Activated T-cell treated with anti-CD3 and anti-CD28 coated beads for 48 hours (primary cell): ENCODE results near the gene DOCK2.
A peak's percentile ranks its signal among the peaks of the same experiment; 100 is the strongest.

Experiments
- DNase-seq: peaks from one replicate; pipeline ENCODE4 v3.0.0-alpha.2; 2020; ENCODE audit warnings: low read depth

The DOCK2 gene

DNA sequence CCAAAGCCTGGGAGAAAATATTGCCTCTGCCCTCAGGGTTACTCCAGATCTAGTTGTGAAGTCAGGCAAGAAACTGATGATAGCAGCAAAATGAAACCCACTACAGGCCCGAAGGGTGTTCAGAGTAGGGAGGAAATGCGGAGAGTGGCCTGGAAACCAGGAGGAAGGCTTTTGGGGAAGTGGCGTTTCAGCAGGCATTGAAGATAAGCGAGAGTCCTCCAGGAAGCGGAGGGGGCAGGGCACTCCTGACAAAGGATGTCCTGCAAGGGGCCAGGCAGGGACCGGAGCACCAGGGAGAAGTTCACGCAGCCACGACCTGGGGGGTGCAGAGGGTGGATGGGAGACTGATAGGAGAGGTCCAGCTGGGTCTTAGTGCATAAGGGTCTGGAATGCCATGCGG, 460.9 kb downstream of the DOCK2 start:
- no peak for DNase-seq

DNA sequence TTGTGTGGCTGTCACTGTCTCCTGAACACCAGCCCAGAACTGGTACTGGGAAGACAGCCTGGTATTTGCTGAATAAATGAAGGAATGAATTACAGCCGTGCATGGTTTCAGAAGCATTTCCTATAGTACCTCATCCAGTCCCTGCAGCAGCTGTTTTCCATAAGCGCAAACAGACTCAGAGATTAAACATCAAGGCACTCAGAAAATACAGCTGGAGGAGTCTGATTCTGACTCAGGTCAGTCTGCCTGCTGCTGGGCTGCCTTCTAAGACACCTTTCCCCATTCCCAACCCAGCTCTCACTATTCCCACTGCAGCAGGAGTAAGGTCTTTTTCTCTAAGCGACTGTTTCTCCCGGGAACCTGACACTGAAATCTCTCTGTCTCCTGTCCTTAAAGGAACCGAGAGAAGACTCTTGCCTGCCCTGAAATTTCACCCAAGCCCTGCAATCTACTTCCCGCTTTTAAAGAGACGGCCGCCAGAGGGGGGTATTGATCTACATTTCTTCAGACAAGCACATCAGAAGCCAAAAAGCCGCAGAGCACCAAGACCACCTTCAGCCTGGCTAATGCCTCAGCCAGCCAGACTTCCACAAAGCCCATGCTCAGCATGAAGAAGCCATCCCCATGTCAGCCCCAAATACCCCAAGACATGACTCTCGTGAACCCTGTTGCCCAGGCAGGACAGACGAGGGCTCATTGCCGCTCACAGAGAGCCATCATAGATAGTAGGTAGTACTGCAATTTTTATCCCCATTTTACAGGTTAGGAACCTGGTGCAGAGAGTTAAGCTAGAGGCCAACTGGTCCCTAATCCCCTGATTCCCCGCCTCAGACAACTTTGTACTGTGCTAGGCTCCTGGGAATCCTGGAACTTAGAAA, 463.2 kb downstream of the DOCK2 start:
- peak; percentile 49 for DNase-seq

DNA sequence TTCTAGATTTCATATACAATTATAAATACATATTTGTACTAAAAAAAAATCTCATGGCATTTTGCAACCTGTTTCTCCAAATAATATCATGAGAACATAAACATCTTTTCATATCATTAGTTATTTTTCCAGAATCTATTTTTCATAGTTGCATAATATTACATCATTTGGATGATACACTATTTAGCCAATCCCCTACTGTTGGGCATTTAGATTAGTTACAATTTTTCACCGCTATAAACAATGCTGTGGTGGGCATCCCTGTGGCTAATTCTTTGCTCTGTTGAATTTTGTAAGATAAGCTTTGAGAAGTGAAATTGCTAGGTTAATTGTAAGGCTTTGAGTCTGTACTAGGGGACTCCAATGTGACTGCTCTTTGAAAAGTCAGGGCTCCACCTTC, 466.4 kb downstream of the DOCK2 start:
- DNase-seq, result no peak

DNA sequence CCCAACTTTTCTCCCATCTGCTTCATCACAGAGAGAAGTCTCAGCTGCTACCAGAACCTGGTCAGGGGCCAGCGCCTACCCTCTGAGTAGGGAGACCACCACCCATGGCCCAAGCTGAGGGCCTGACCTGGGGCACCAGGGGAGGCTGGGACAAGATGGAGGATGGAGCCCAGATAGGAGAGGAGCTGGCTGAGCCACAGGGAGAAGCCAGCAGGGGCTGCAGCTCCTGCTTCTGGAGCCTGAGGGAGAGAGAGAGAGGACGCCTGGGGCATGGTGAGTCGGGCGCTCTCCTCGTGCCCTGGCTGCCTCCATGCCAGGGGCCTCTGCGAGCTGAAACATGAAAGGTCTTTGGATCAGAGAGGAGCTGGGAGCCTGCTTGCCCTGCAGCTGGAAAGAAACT, 467.2 kb downstream of the DOCK2 start:
- no peak for DNase-seq

DNA sequence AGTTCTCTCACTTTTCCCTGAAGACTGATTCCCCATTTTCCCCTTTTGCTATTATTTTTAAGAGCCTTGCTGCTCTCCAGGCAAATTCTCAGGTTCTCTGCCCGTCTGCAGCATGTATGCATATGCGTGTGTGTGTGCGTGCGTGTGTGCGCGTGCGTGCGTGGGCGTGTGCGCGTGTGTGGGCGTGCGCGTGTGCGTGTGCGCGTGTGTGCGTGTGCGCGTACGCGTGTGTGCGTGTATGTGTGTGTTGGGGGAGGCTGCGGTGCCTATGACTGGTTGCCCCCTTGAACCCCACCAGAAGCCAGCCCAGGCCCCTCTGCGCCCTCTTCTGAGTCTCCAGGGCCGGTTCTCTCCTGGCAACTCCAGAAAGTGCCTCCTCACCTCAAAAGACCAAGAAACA, 467.6 kb downstream of the DOCK2 start:
- DNase-seq, result no peak

DNA sequence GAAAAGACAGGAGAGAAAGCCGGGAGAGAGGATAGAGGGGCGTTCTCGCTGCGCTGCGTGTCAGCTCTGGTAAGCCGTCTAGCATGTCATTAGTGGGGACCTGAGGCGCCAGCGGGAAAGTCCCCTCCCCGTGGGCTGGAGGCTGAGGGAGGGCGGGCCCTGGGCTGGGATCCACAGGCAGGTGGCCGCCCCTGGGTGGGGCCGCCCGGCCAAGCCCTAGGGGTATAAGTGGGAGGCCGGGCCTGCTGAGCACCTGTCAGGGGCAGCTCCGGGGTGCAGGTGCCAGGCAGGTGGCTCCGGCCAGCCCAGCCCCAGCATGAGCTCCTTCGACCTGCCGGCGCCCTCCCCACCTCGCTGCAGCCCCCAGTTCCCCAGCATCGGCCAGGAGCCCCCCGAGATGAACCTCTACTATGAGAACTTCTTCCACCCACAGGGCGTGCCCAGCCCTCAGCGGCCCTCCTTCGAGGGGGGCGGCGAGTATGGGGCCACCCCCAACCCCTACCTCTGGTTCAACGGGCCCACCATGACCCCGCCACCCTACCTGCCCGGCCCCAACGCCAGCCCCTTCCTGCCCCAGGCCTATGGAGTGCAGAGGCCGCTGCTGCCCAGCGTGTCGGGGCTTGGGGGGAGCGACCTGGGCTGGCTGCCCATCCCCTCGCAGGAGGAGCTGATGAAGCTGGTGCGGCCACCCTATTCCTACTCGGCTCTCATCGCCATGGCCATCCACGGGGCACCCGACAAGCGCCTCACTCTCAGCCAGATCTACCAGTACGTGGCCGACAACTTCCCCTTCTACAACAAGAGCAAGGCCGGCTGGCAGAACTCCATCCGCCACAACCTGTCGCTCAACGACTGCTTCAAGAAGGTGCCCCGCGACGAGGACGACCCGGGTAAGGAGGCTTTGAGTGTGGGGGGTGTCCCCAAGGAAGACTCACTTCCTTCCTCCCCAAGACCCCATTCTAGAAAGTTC, 468.9 kb downstream of the DOCK2 start, which contains the start of gene FOXI1:
FOXI1 (plus strand) TSS at position 256 of the 970 bp plus-strand sequence; CDS start at position 317, 61 bp downstream.
- no peak for DNase-seq

DNA sequence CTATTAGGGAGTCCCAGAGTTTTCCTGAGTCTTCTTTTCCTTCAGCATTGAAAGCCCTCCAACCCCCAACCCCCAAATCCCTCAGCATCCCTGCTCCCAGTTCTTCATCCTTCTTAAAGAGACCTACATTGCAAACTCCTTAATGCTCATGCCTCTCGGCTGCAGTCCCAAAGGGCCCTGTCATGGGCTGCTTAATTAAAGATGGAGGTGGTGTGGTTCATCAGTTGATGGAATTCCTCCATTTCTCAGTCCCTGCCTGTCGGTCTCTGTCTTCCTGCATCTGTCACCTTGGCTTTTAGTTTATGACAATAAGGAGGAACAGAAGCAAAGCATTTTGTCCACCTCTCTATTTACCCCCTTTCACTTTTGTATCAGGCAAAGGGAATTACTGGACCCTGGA, 470.6 kb downstream of the DOCK2 start:
- DNase-seq, result no peak

DNA sequence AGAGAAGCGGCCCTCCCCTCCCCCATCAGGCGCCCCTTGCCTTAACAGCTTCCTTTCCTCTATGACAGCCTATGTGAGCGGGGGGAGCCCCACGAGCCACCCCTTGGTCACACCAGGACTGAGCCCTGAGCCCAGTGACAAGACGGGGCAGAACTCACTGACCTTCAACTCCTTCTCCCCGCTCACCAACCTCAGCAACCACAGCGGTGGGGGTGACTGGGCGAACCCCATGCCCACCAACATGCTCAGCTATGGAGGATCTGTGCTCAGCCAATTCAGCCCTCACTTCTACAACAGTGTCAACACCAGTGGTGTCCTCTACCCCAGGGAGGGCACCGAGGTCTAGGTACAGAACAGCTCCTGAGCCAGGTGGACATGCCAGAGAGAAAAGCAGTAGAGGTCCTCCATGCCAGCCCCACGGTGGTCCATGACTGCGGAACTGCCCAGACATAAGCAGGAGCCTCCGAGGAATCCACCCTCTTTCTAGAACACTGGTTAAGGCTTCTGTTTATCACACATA, 471.3 kb downstream of the DOCK2 start:
- DNase-seq, result no peak

DNA sequence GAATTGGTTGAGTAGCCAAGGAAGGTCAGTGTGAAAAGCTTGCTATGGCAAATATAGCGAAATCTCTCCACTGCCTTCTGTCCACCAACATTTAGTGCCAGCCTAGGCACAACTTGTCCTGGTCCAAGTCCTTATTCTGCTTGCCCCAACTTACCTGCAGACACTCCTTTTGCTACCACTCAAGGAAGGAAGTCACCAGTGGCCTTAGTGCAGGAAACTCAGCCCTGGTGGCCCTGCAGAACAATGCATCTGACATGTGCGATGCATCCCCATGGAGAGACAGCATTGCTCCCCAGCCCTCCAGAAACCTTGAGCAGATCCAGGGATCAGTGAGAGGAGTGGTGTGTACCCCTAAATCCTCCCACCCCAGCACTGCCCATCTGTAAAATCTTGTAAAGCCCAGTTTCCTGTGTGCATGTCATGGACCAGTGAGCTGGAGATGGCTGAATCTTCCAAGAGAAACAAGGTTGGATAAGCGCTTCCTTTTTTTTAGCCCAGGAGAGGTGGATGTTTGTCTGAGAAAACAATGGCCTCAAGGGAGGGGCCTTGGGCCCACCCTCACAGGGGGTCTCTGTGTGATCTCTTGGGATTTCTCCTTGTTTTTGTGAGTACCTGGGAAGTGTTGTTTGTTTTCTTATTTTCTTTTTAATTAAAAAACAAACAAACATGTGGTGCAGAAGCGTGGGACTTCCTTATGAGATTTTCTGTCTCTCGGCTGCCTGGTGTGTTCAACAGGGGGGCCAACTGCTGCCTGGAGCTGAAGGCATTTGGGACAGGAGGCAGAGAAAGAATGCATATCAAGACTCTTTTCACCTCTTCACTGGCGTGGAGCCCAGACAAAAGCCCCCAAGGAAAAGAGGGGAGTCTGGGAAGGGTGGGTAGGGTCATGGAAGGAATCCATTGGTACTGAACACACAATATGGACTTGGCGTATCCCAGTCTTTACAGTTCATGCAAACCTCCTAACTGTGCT, 472.3 kb downstream of the DOCK2 start:
- no peak for DNase-seq

DNA sequence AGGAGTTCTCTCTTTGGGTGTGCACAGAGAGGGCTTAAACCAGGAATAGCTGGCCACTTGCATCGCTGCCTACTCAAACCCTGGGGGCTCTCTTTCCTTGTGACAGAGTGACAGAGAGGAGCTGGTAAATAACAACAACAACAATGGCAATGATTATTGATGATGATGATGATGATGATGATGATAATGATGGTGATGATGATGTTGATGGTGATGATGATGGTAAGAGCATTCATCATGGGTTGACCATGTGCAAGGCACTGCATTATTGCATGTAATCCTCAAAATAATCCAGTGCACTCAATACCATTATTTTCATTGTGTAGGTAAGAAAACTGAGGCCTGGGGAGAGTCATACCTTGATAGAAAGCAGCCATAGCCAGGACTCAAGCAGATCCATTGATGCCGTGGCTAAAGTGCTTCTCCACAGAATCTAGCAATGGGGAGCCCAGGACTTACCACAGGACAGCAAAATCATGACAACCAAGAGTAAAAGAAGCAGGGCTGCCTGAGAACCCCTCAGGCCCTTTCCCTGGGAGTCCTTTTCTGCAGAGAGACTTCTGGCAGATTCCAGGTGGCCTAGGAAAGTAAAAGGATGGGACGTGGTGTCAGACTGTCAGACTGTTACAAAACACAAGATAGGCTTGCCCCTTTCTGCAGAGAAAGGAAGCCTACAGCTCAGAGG, 473.5 kb downstream of the DOCK2 start:
- no peak for DNase-seq

DNA sequence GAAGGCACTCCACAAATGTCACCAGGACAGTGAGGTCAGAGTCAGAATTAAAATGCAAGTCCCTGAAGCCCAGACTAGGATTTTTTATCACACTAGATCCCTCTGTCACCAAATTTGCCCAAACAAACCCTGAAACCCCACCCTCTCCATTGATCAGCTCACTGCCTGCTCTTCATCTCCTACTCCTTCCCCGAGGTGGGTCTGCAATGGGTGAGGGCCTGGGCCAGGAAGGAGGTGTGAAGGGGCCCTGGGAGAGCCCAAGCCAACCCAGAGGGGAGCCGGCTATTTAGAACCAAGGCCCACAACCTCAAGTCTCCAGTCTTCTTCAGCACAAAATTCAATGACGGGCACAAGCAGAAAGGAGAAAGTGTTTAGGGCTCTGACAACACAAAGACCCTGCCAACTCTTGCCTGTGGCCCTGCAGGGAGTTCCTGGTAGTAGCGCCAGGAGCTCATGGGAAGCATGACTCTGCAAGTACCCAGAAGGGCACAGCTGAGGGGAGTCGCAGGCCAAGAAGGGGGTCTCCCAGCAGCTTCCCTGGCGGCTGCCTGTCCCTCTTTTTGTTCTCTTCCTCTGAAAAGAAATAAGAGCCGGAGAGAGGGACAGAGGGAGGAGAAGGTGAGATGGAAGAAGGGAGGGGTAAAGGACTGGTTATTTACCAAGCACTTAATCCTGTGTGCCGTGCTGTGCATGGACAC, 474.2 kb downstream of the DOCK2 start:
- no peak for DNase-seq

DNA sequence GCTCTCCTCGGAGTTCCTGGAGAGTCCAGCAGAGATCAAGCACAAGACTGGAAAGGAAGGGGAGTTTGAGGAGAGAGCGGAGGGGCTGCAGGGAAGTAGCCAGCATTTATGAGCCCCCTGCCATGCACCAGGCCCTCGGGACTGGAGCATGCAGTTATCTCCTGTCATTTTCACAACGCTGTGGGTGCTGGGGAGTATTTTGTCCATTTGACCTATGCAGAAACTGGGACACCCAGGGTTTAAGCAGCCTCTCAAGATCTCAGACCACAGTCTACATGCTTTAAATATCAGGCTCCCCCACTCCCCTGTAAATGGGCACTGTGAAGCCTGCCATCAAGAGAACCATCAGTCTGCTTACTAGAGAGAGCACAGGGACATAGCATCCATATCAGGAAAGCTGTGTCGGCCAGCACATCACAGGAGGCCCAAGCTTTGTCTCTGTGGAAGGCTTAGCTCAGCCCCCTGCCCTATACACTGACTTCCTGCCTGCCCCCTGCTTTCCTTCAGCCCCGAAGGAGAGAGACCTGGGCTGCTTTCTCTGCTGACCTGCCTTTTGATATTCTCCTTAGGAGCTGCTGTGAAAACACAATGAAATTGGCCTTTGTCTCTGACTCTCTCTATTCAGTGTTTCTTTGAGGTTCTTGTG, 475.9 kb downstream of the DOCK2 start:
- no peak for DNase-seq

DNA sequence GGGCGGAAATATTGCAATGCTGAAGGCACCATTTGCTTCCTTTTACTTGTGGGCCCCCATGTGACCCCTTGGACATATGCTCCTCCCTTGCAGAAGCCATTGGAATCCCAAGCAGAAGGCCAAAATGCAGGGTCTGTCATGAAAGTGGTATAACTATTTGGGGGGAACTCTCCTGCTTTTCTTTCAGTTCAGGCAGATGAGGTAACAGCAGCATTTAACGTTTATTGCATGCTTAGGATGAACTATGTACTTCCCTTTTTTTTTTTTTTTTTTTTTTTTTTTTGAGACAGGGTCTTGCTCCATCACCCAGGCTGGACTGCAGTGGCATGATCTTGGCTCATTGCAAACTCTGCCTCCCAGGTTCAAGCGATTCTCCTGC, 476.4 kb downstream of the DOCK2 start:
- no peak for DNase-seq

DNA sequence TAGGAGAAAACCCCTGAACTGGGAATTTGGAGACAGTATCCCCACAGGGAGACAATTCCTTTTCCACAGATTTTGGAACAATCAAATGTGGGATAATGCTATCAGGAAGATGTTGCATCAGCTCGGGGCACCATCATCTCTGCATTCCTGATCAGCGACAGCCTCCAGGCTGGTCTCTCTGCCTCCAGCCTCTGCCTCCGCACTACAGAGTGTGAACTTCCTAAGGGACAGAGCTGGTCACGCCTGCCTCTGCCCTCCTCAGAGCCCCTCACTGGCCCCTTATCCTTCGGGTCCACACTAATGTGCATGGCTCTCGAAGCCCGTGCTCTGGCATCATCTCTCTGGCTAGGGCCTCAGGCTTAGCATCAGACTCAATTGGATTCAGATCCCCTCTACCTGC, 477.2 kb downstream of the DOCK2 start:
- DNase-seq, result no peak

DNA sequence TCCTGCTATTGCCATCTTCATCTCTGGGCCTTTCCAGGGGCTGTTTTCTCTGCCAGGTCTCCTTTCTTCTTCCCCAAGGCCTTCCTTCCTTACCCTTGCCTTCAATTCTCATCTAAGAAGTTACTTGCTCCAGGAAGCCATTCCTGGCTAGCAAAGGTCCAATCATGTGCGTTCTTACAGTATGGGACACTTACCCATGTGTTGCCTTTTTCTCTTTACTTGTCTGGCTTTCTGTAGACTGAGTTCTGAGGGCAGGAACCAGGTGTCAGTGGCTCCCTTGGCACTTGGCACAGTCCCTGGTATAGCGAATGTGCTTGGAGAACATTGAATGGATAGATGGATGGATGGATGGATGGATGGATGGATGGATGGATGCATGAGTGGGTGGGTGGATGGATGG, 478.9 kb downstream of the DOCK2 start:
- no peak for DNase-seq

DNA sequence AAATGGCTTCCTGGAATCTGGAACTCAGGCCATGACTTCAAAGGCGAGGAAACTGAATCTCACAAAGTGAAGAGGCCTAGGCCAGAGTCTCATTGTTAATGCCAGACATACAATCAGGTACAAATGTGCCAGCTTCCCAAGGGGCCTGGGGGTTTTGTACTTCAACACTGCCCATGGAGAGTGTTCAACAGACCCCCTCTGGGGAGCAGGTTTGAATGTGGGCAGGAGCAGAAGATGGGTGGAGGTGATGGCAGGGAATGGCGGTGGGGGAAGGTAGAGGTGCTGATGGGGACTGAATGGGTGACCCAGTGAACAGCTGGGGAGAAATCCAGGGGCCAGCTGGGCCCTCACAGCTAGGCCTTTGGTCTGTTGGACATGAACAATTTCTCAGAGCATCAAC, 480.7 kb downstream of the DOCK2 start:
- no peak for DNase-seq

DNA sequence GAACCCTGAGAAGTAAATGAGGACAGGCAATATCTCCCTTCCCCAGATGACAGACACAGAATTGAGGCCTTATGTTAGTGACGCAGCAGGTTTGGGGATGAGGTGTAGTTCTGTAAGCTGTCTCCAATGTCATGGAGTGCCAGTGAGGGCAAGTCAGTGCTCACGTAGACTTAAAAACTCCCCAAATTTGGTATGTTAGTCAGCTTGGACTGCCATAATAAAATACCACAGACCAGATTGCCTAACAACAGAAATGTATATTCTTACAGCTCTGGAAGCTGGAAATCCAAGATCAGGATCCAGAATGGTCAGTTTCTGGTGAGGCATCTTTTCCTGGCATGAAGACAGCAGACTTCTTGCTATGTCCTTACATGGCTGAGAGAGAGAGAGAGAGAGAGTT, 483.5 kb downstream of the DOCK2 start:
- DNase-seq, result no peak

DNA sequence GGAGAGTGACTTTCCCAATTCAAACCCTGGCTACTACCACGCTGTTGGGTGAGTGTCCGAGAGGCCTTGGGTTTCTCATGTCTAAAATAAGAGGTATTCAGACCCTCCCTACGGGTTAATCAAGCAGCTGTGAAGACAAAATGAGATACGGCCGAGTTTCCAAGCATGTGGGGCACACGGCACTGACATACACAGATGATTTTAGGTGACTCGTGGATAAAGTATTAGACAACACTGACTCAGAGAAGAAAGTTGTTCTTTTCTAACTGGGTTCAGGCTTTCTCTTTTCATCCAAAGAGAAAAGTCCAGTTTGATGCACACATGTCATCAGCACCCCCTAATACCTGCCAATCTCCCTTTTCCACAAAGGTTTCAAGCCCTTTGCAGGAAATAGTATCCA, 484.2 kb downstream of the DOCK2 start:
- DNase-seq, result no peak

DNA sequence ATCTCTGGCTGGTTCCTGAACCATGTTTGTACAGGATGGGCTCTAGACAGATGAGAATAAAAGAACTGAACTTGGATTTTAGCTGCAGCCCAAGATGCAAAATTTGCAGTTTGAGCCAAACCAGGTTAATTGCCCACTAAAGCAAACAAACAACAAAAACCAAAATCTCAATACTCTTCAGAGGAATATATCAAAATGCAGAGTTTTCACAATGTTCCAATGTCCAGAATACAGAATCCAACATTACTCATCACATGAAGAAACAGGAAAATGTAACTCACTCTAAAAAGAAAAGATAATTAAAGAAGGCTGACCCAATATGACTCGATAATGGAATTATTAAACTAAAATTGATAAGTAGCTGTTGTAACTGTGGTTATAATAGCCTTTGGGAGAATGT, 489.0 kb downstream of the DOCK2 start:
- no peak for DNase-seq

DNA sequence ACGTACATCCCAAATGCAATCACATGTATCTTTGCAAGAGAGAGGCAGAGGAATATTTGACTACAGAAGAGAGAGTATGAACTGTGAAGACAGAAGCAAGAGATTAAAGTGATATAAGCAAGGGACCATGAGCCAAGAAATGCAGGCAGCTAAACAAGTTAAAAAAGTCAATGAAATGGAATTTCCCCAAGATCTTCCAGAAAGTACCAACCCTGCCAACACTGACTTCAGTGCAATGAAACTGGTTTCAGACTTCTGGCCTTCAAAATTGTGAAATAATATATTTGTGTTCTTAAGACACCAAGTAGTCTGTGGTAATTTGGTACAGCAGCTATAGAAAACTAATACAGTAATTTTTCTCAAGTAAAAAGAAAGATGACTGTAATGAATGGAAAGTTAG, 489.6 kb downstream of the DOCK2 start:
- DNase-seq, result no peak
